PC-3 (cell line): ENCODE measurements around the gene PCED1B. TPM values are rescaled to one million over a fixed set of nuclear protein-coding genes. Genes with fewer than 3 reads are reported as not detected.

Source experiments
- ATAC-seq: fragments of 200-7000 bp; cut with Tn5 transposase; 2 replicates; pipeline ENCODE4 v1.9.1; 2020; ENCODE audit warnings: mild to moderate bottlenecking, moderate library complexity
- BruUV-seq: library from RNA; stranded (reverse); fragments of 400-500 nt; replicated peaks from 2 replicates; lab custom pipeline; 2021; lab: Mats Ljungman, UMichigan
- CTCF ChIA-PET: fragments of 300-600 bp; sonication (Branson Sonifier 250); formaldehyde crosslinking; loops from one replicate; lab custom pipeline; 2022; ENCODE audit warnings: antibody characterized with exemption; lab: Charles Lee
- POLR2A ChIA-PET: fragments of 300-600 bp; sonication (Branson Sonifier 250); formaldehyde crosslinking; loops from one replicate; lab custom pipeline; 2022; ENCODE audit warnings: antibody characterized with exemption; ENCODE audit not compliant: unreplicated experiment; lab: Charles Lee
- DNase-seq: peaks from one replicate; pipeline ENCODE4 v3.0.0-alpha.2; 2015
- H2AFZ ChIP-seq: fragments of 300-600 bp; sonication (generic); 2 replicates; pipeline ENCODE4 v1.6.0; 2016; ENCODE audit warnings: antibody characterized with exemption, low read length
- H3F3A ChIP-seq: fragments of 300-600 bp; sonication (generic); one replicate; pipeline ENCODE4 v1.6.0; 2017; ENCODE audit warnings: antibody characterized with exemption, low read length, control low read depth, mild to moderate bottlenecking; ENCODE audit not compliant: unreplicated experiment
- H3K27ac ChIP-seq: fragments of 300-600 bp; sonication (generic); 2 replicates; pipeline ENCODE4 v1.5.1; 2016; ENCODE audit warnings: mild to moderate bottlenecking, low read length
- H3K27me3 ChIP-seq: fragments of 300-600 bp; sonication (generic); 2 replicates; pipeline ENCODE4 v1.6.1; 2016; ENCODE audit warnings: low read length, mixed read lengths
- H3K36me3 ChIP-seq: fragments of 300-600 bp; sonication (generic); 2 replicates; pipeline ENCODE4 v1.6.1; 2016; ENCODE audit warnings: low read depth, mixed run types, low read length, mixed read lengths
- H3K4me1 ChIP-seq: fragments of 300-600 bp; sonication (generic); 2 replicates; pipeline ENCODE4 v1.5.1; 2016; ENCODE audit warnings: low read length; ENCODE audit not compliant: insufficient read depth
- H3K4me2 ChIP-seq: fragments of 300-600 bp; sonication (generic); 2 replicates; pipeline ENCODE4 v1.6.0; 2016; ENCODE audit warnings: low read length
- H3K4me3 ChIP-seq: fragments of 300-600 bp; sonication (generic); 2 replicates; pipeline ENCODE4 v1.5.1; 2016; ENCODE audit warnings: mild to moderate bottlenecking, low read length, mixed read lengths
- H3K79me2 ChIP-seq: fragments of 300-600 bp; sonication (generic); 2 replicates; pipeline ENCODE4 v1.6.1; 2017; ENCODE audit warnings: low read length, mixed read lengths
- H3K9ac ChIP-seq: fragments of 300-600 bp; sonication (generic); 2 replicates; pipeline ENCODE4 v1.6.0; 2016; ENCODE audit warnings: mild to moderate bottlenecking, low read length
- H3K9me2 ChIP-seq: fragments of 300-600 bp; sonication (generic); replicated peaks from 2 replicates; pipeline ENCODE4 v1.6.1; 2016; ENCODE audit warnings: mixed run types, low read length, mixed read lengths
- H3K9me3 ChIP-seq: fragments of 300-600 bp; sonication (generic); 2 replicates; pipeline ENCODE4 v1.6.1; 2016; ENCODE audit warnings: low read length, mixed read lengths
- H4K20me1 ChIP-seq: fragments of 300-600 bp; sonication (generic); 2 replicates; pipeline ENCODE4 v1.6.1; 2016; ENCODE audit warnings: low read length, mixed read lengths
- EZH2 ChIP-seq: fragments of 300-600 bp; sonication (generic); IDR thresholded peaks from one replicate; pipeline ENCODE4 v1.6.1; 2017; ENCODE audit warnings: antibody characterized with exemption, mild to moderate bottlenecking, low read length; ENCODE audit not compliant: unreplicated experiment
- EZH2phosphoT487 ChIP-seq: fragments of 300-600 bp; sonication (generic); IDR thresholded peaks from 2 replicates; pipeline ENCODE4 v1.6.1; 2018; ENCODE audit warnings: mild to moderate bottlenecking, antibody characterized with exemption, low read length, borderline replicate concordance
- intact Hi-C: fragments of 100-400 bp; cut with micrococcal nuclease; formaldehyde crosslinking; loops from 2 replicates; pipeline ENCODE4 v1.9.0; 2023
- total RNA-seq: library from RNA; depleted of rRNA; stranded (reverse); fragments of >200 nt; gene quantifications from 2 replicates; pipeline ENCODE4 v1.2.3, GENCODE V29; 2014
- TF ChIP-seq, protein P1 (sequence below): fragments of 300-600 bp; sonication (generic); conservative IDR thresholded peaks from 2 replicates; pipeline ENCODE4 v1.5.1; 2017; ENCODE audit warnings: antibody characterized with exemption, low read depth, mild to moderate bottlenecking, low read length

PCED1B gene
- total RNA-seq, 1 experiment from 2014 or later, result 1.0 TPM

GRCh38 chr12:47145188-47145587 is 65.8 kb downstream of the PCED1B start:
- Histone ChIP-seq H4K20me1 (no peaks in the 10 kb centered on the region), H3K9me3 (no peaks in the 10 kb centered on the region), H2AFZ (no peak overlapping the region), H3K79me2 (no peaks in the 10 kb centered on the region), H3K4me2 (no peak overlapping the region), H3K27ac (no peak overlapping the region), H3K27me3 (no peaks in the 10 kb centered on the region), H3K36me3 (no peaks in the 10 kb centered on the region), H3K9ac (no peak overlapping the region), H3K9me2 (no peaks in the 10 kb centered on the region), H3K4me3 (no peak overlapping the region), H3K4me1 (no peaks in the 10 kb centered on the region), H3F3A (no peaks in the 10 kb centered on the region)
- intact Hi-C loops, result no loop called here
- ChIA-PET POLR2A (no interaction called here), CTCF (no interaction called here)
- TF ChIP-seq, protein P1, sequence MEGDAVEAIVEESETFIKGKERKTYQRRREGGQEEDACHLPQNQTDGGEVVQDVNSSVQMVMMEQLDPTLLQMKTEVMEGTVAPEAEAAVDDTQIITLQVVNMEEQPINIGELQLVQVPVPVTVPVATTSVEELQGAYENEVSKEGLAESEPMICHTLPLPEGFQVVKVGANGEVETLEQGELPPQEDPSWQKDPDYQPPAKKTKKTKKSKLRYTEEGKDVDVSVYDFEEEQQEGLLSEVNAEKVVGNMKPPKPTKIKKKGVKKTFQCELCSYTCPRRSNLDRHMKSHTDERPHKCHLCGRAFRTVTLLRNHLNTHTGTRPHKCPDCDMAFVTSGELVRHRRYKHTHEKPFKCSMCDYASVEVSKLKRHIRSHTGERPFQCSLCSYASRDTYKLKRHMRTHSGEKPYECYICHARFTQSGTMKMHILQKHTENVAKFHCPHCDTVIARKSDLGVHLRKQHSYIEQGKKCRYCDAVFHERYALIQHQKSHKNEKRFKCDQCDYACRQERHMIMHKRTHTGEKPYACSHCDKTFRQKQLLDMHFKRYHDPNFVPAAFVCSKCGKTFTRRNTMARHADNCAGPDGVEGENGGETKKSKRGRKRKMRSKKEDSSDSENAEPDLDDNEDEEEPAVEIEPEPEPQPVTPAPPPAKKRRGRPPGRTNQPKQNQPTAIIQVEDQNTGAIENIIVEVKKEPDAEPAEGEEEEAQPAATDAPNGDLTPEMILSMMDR, result no peak
- TF ChIP-seq EZH2 (no peak), EZH2phosphoT487 (no peak)
- no peak for ATAC-seq
- no peak for DNase-seq
- no TSS peak for BruUV-seq

DNA sequence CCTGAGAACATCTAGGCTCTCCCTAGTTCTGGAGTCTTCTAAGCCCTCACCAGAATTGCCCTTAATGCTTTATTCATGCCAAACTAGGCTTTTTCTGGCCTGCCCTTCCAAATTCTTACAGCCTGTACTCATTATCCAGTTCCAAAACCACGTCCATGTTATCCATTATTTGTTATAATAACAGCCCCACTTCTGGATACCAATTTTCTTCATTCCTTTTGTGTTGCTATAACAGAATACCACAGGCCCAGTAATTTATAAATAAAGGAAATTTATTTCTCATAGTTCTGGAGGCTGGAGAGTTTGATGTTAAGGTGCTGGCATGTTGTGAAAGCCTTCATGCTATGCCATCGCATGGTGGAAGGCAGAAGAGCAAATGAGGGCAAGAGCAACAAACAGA is 68.3 kb downstream of the PCED1B start:
- Histone ChIP-seq H3K36me3 (no peaks in the 10 kb centered on the region), H3F3A (no peaks in the 10 kb centered on the region), H3K9me2 (no peaks in the 10 kb centered on the region), H4K20me1 (no peaks in the 10 kb centered on the region), H3K4me2 (no peak overlapping the region), H3K9ac (no peak overlapping the region), H3K4me3 (no peak overlapping the region), H3K9me3 (no peaks in the 10 kb centered on the region), H3K4me1 (no peaks in the 10 kb centered on the region), H3K27ac (no peak overlapping the region), H3K27me3 (no peaks in the 10 kb centered on the region), H2AFZ (no peak overlapping the region), H3K79me2 (no peaks in the 10 kb centered on the region)
- ChIA-PET CTCF (no interaction called here), POLR2A (no interaction called here)
- ATAC-seq (no peak), DNase-seq (no peak)
- BruUV-seq, result no TSS peak
- TF ChIP-seq EZH2, result no peak
- no peak for TF ChIP-seq EZH2phosphoT487
- TF ChIP-seq, protein P1, result no peak
- intact Hi-C loops, result no loop called here

DNA sequence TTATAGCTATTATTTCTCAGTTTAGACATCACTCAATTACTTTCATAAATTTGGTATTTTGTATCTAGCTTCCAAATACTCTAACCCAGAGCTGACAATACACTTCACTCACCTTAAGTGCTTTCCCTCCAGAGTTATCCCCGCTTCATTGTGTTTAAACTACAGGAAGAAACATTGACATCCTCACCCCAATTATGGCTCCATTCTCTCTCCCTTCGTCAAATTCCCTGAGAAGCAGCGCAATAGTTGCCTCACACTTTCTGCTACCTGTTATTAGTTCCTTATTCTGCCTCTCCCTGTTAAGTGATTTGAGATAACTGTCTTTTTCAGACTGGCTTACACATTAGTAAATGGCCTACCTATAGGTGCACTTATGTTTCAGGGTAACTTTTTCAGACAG is 69.7 kb downstream of the PCED1B start:
- POLR2A ChIA-PET, result interaction anchor here (0.7 kb wide), 1 partner anchor 398 kb away, joined by 4 read pairs; no protein-coding TSS in a partner anchor

More for the DNA sequence above, 69.7 kb downstream of the PCED1B start:
- Histone ChIP-seq H3K9me3 (no peaks in the 10 kb centered on the region), H3K79me2 (no peaks in the 10 kb centered on the region), H3K27me3 (no peaks in the 10 kb centered on the region), H3K4me3 (no peak overlapping the region), H3K9me2 (no peaks in the 10 kb centered on the region), H3K4me1 (no peaks in the 10 kb centered on the region), H2AFZ (no peak overlapping the region), H4K20me1 (no peaks in the 10 kb centered on the region), H3K27ac (no peak overlapping the region), H3K9ac (no peak overlapping the region), H3K36me3 (no peaks in the 10 kb centered on the region), H3K4me2 (no peak overlapping the region), H3F3A (no peaks in the 10 kb centered on the region)
- no peak for ATAC-seq
- no peak for TF ChIP-seq EZH2
- no peak for TF ChIP-seq EZH2phosphoT487
- no TSS peak for BruUV-seq
- no peak for DNase-seq
- CTCF ChIA-PET, result no interaction called here
- intact Hi-C loops, result no loop called here
